Pancreas (tissue), 10 donors: ENCODE results near the gene GLYATL3. TPM values are rescaled to one million over a fixed set of nuclear protein-coding genes. Genes with fewer than 3 reads are reported as not detected.

Experiments
- ATAC-seq, 4 donors: fragments of 200-7000 bp; cut with Tn5 transposase; one replicate each; pipeline versions ENCODE4 v1.8.0 to v1.9.1; 2020; ENCODE audit warnings: mild to moderate bottlenecking in 4 of 4, moderate library complexity in 4 of 4
- DNase-seq, 6 donors: peaks; one replicate each; pipeline ENCODE4 v3.0.0-alpha.2; 2020
- FAIRE-seq: peaks from 2 replicates; lab custom pipeline; 2012; peaks lifted over from hg19 to GRCh38; lab: Jason Lieb, UNC
- H3K27ac ChIP-seq, 4 donors: fragments of 200-600 bp; sonication (generic); 1 replicate in 3 of 4; 2 replicates in 1 of 4; pipeline versions ENCODE4 v1.5.0 to v1.8.0; 2020
- H3K27me3 ChIP-seq, 4 donors: fragments of 200-600 bp; one replicate each; pipeline ENCODE4 v1.8.0; 2021
- H3K36me3 ChIP-seq, 3 donors: fragments of 200-600 bp; sonication (generic) in 1 of 3; one replicate each; pipeline versions ENCODE4 v1.5.0 to v1.8.0; 2020 to 2021
- H3K4me1 ChIP-seq, 3 donors: fragments of 200-600 bp; one replicate each; pipeline ENCODE4 v1.8.0; 2021
- H3K4me3 ChIP-seq, 4 donors: fragments of 200-600 bp; sonication (generic) in 2 of 4; one replicate each; pipeline versions ENCODE4 v1.5.0 to v1.8.0; 2020 to 2021
- H3K9me3 ChIP-seq, 4 donors: fragments of 200-600 bp; one replicate each; pipeline ENCODE4 v1.8.0; 2021
- CTCF ChIP-seq, 4 donors: fragments of 200-600 bp; sonication (generic) in 3 of 4; IDR thresholded peaks; one replicate each; pipeline versions ENCODE4 v1.5.0 to v1.8.0; 2021; ENCODE audit warnings: antibody characterized with exemption in 4 of 4
- WGBS, 2 donors: extraction: QIAGEN DNeasy Blood & Tissue Kit; methylation state at CpG; one replicate each; pipeline ENCODE4 v1.1.7; 2013; 5-methylcytosine and 5-hydroxymethylcytosine counted together
- intact Hi-C, 3 donors: fragments of 100-400 bp; cut with DNase I; formaldehyde crosslinking; loops; one replicate each; pipeline versions ENCODE4 v1.11.1 to v1.14.2; 2022
- polyA plus RNA-seq, 2 donors: library from polyadenylated mRNA; stranded (reverse); fragments of 200-250 nt; gene quantifications; one replicate each; pipeline ENCODE4 v1.2.3, GENCODE V29; 2013
- total RNA-seq, 6 donors: library from RNA; stranded (reverse); fragmentation: NEBNext Ultra II Directional in 4 of 6; extraction: Animal tissue kit (Norgen Biotek cat#: 25700) in 4 of 6; gene quantifications; one replicate each; pipeline versions ENCODE4 v1.2.1 to v1.2.4, GENCODE V29; 2021 to 2023
- donor health status: healthy with polysubstance abuse.
- donor health status: DM: no; HTN: no; CAD: no; lungs with moderate emphysema.
- donor health status: DM: no; HTN: no; CAD: no.
- donor health status: control.
- donor health status: control.
- donor health status: Bipolar disorder and iron deficiency.
- donor health status: DM: yes; HTN: yes; CAD: no.
- donor health status: DM: no; HTN: no; CAD: no.
- donor health status: DM: no; HTN: no; CAD: no.
- donor health status: DM: yes; HTN: yes; CAD: no.

Gene GLYATL3
- total and polyA plus RNA-seq, 8 donors = 0.09 TPM; not detected in 7

GRCh38 chr6:49531774-49532569 is 32.2 kb downstream of the GLYATL3 start:
- TF ChIP-seq CTCF (IDR thresholded peaks at IDR 0.05) = peak; percentile 20 to 61 (median 58)
- FAIRE-seq = peak; percentile 96

DNA sequence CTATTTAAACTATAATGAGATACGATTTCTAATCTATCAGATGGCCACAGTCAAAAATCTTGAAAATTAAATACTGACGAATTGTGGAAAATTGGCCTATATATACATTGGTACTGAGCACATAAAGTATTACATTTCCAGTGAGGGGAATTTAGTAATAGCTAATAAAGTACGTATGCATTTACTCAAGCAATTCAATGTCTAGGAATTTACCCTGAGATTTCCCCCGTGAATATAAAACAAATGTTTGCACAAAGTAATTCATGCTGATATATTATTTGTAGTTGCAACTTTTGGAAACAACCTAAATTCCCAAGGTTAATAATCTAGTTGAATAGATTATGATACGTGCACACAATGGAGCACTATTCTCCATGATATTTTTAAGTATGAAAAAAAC is 36.1 kb downstream of the GLYATL3 start:
- Histone ChIP-seq H3K27me3 (no peaks in the 10 kb centered on the region), H3K4me3 (no peak overlapping the region), H3K27ac (no peak overlapping the region), H3K4me1 (peaks cover 0 to 1% (median 0%) of the 10 kb centered on the region in 3 donors), H3K36me3 (no peaks in the 10 kb centered on the region), H3K9me3 (no peaks in the 10 kb centered on the region)
- FAIRE-seq (no peak), ATAC-seq (no peak), DNase-seq (no peak)
- 48 to 54% methylated on average over 5 of the region's 5 CpGs for WGBS, 2 donors
- intact Hi-C loops = loop anchor here in 1 of 3 donors (10.0 kb wide), 1 partner anchor 69 kb away; no protein-coding TSS in a partner anchor
- TF ChIP-seq CTCF (IDR thresholded peaks at IDR 0.05) = no peak

More at GRCh38 chr6:49531774-49532569, 32.2 kb downstream of the GLYATL3 start:
- DNase-seq = no peak
- Histone ChIP-seq H3K27me3 (no peaks in the 10 kb centered on the region), H3K9me3 (no peaks in the 10 kb centered on the region), H3K36me3 (no peaks in the 10 kb centered on the region), H3K27ac (no peak overlapping the region), H3K4me3 (peak overlapping the region in 1 of 4 donors; percentile 21), H3K4me1 (no peaks in the 10 kb centered on the region)
- intact Hi-C loops = loop anchor here in 2 of 3 donors (5.0 to 10.0 kb wide), 2 partner anchors 73 to 75 kb away; no protein-coding TSS in a partner anchor
- WGBS, 2 donors = 1 to 2% methylated on average over 3 of the region's 3 CpGs
- peak; percentile 92 to 99 (median 96) for ATAC-seq

- WGBS, 2 donors = 94 to 95% methylated on average over 3 of the region's 3 CpGs
These were observed 39.4 kb downstream of the GLYATL3 start for GRCh38 chr6:49539102-49539501.

GRCh38 chr6:49540614-49541013 is 40.9 kb downstream of the GLYATL3 start:
- Histone ChIP-seq H3K9me3 (no peaks in the 10 kb centered on the region), H3K4me1 (peaks cover 0 to 8% (median 6%) of the 10 kb centered on the region in 3 donors), H3K27me3 (no peaks in the 10 kb centered on the region), H3K36me3 (no peaks in the 10 kb centered on the region), H3K4me3 (no peak overlapping the region), H3K27ac (no peak overlapping the region)
- DNase-seq (no peak), FAIRE-seq (no peak), ATAC-seq (no peak)
- intact Hi-C loops = no loop called here
- TF ChIP-seq CTCF (IDR thresholded peaks at IDR 0.05) = no peak

More at GRCh38 chr6:49539102-49539501, 39.4 kb downstream of the GLYATL3 start:
- FAIRE-seq = no peak
- Histone ChIP-seq H3K9me3 (no peaks in the 10 kb centered on the region), H3K4me3 (no peak overlapping the region), H3K36me3 (no peaks in the 10 kb centered on the region), H3K27me3 (no peaks in the 10 kb centered on the region), H3K27ac (no peak overlapping the region), H3K4me1 (peaks cover 0 to 8% (median 6%) of the 10 kb centered on the region in 3 donors)
- no peak for DNase-seq
- no peak for ATAC-seq
- no peak for TF ChIP-seq CTCF (IDR thresholded peaks at IDR 0.05)
- intact Hi-C loops = loop anchor here in 1 of 3 donors (10.0 kb wide), 1 partner anchor 66 kb away; no protein-coding TSS in a partner anchor
